ENCODE measurements around the gene OGFOD3. TPM values are rescaled to one million over a fixed set of nuclear protein-coding genes. Genes with fewer than 3 reads are reported as not detected.

Gene OGFOD3
- total RNA-seq, 1 experiment from 2014 or later = 53.6 TPM

DNA sequence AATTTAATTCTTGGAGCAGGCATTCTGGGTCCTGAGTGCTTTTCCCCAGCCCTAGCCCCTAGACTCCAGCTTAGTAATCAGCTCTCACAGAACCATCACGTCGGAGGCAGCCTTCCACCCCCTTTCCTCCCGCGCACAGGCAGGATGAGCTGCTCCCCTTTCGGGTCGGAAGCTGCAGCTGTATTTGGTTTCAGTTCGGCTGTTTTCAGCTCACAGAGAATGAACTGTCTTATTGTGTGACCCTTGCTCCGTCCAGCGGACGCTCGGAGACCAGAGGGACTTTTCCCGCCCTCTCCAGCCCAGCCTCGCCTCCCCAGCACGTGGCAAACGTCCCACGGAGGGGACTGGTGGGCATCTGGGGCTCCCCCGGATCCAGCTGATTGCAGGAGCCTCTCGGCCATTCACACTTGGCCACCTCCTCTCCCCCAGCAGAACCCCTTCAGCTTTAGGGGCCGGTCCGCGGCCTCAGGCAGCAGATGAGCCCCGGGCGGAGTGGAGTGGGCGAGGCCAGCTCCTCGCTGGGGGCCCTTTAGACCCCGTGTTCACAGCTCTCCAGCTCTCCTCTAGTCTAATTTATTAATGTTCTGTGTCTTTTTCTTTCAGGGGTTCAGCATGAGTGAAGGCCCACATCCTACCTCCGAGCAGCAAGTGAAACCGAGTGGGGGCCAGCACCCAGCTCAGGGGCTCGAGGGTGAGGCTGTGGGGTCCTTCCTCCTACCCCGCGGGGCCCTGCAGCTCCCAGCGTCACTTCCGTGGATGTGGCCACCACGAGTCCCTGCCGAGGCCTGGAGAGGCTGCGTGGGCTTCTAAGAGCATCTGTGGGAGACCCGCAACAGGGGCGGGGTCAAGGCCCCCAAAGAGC is 47.7 kb downstream of the OGFOD3 start (continued):
- TF ChIP-seq, protein P1, sequence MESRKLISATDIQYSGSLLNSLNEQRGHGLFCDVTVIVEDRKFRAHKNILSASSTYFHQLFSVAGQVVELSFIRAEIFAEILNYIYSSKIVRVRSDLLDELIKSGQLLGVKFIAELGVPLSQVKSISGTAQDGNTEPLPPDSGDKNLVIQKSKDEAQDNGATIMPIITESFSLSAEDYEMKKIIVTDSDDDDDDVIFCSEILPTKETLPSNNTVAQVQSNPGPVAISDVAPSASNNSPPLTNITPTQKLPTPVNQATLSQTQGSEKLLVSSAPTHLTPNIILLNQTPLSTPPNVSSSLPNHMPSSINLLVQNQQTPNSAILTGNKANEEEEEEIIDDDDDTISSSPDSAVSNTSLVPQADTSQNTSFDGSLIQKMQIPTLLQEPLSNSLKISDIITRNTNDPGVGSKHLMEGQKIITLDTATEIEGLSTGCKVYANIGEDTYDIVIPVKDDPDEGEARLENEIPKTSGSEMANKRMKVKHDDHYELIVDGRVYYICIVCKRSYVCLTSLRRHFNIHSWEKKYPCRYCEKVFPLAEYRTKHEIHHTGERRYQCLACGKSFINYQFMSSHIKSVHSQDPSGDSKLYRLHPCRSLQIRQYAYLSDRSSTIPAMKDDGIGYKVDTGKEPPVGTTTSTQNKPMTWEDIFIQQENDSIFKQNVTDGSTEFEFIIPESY (IDR thresholded peaks at IDR 0.05; ENCODE audit: extremely low read depth, insufficient replicate concordance, low read length) = no peak
- TF ChIP-seq, protein P2, sequence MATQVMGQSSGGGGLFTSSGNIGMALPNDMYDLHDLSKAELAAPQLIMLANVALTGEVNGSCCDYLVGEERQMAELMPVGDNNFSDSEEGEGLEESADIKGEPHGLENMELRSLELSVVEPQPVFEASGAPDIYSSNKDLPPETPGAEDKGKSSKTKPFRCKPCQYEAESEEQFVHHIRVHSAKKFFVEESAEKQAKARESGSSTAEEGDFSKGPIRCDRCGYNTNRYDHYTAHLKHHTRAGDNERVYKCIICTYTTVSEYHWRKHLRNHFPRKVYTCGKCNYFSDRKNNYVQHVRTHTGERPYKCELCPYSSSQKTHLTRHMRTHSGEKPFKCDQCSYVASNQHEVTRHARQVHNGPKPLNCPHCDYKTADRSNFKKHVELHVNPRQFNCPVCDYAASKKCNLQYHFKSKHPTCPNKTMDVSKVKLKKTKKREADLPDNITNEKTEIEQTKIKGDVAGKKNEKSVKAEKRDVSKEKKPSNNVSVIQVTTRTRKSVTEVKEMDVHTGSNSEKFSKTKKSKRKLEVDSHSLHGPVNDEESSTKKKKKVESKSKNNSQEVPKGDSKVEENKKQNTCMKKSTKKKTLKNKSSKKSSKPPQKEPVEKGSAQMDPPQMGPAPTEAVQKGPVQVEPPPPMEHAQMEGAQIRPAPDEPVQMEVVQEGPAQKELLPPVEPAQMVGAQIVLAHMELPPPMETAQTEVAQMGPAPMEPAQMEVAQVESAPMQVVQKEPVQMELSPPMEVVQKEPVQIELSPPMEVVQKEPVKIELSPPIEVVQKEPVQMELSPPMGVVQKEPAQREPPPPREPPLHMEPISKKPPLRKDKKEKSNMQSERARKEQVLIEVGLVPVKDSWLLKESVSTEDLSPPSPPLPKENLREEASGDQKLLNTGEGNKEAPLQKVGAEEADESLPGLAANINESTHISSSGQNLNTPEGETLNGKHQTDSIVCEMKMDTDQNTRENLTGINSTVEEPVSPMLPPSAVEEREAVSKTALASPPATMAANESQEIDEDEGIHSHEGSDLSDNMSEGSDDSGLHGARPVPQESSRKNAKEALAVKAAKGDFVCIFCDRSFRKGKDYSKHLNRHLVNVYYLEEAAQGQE (IDR thresholded peaks at IDR 0.05; ENCODE audit: low read depth) = no peak
- TF ChIP-seq, protein P3, sequence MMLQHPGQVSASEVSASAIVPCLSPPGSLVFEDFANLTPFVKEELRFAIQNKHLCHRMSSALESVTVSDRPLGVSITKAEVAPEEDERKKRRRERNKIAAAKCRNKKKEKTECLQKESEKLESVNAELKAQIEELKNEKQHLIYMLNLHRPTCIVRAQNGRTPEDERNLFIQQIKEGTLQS (IDR thresholded peaks at IDR 0.05) = no peak
- no peak for TF ChIP-seq ELF1 (IDR thresholded peaks at IDR 0.05; ENCODE audit: borderline replicate concordance, low read depth)
- TF ChIP-seq EZH2 (IDR thresholded peaks at IDR 0.05) = no peak
- TF ChIP-seq FOSL1 (IDR thresholded peaks at IDR 0.05; ENCODE audit: low read depth) = no peak
- TF ChIP-seq, protein P4, sequence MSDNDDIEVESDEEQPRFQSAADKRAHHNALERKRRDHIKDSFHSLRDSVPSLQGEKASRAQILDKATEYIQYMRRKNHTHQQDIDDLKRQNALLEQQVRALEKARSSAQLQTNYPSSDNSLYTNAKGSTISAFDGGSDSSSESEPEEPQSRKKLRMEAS (IDR thresholded peaks at IDR 0.05) = no peak

All from HCT116 (cell line).